Measurements from ENCODE around the gene ARMC2.

DNA sequence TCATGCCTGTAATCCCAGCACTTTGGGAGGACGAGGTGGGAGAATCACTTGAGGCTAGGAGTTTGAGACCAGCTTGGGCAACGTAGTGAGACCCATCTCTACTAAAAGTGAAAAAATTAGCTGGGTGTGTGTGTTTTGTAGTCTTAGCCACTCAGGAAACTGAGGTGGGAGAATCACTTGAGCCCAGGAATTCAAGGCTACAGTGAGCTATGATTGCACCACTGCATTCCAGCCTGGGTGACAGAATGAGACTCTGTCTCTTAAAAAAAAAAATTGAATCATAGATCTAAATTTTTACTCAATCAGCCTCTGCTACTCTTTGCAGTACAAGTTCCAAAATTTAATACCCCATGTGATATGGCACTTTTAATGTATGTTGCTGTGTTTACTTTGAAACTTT, 121.6 kb downstream of the ARMC2 start:
- no peak for TF ChIP-seq POLR2AphosphoS5 (IDR thresholded peaks at IDR 0.05)
- TF ChIP-seq, protein P1, sequence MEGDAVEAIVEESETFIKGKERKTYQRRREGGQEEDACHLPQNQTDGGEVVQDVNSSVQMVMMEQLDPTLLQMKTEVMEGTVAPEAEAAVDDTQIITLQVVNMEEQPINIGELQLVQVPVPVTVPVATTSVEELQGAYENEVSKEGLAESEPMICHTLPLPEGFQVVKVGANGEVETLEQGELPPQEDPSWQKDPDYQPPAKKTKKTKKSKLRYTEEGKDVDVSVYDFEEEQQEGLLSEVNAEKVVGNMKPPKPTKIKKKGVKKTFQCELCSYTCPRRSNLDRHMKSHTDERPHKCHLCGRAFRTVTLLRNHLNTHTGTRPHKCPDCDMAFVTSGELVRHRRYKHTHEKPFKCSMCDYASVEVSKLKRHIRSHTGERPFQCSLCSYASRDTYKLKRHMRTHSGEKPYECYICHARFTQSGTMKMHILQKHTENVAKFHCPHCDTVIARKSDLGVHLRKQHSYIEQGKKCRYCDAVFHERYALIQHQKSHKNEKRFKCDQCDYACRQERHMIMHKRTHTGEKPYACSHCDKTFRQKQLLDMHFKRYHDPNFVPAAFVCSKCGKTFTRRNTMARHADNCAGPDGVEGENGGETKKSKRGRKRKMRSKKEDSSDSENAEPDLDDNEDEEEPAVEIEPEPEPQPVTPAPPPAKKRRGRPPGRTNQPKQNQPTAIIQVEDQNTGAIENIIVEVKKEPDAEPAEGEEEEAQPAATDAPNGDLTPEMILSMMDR (IDR thresholded peaks at IDR 0.05), result no peak
